ENCODE data around the gene RPS25. TPM values are rescaled to one million over a fixed set of nuclear protein-coding genes. Genes with fewer than 3 reads are reported as not detected.

RPS25 gene
- total and polyA plus RNA-seq, 10 of the 15 experiments (the other 5 are each of a cell fraction or from before 2014, with no cell fraction given), result 886 to 3,746 (median 3,066) TPM

DNA sequence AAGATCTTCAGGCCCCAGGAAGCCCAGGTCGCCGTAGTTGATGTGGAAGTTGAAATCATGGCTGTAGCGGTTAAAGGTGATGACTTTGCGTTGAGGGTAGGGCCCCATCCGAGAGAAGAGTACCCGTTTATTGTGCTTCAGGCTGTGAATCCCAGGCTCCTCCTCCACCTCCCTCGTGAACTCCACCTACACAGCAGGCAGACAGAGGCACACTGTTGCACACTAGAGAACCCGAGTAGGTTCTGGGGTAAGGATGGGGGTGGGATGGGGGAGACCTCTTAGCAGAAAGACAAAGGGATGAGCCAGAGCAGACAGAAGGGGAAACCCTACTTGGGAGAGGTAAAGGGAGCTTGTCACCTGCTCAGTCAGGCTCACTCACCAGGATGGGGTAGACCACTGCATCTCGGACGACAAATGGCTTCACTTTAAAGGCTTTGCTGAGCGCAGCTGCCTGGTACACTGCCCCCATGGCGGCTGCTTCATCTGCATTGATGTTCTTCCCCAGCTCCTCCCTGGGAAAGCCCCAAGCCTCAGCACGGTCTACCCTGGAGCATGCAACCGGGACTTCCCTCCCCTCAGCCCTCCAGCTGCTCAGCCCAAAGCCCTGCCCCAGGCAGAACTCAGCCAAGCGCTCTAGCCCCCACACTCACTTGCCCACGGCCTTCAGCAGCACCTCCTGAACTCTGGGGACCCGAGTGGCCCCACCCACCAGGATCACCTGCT lies 33.5 kb upstream of the RPS25 start:
- FAIRE-seq (peak; percentile 81), DNase-seq (ENCODE audit: low read depth, low spot score) (peak; percentile 51), ATAC-seq (peak; percentile 88)
- SMC1A ChIA-PET (ENCODE audit: uncharacterized antibody, unreplicated experiment), result interaction anchor here (0.6 to 1.6 kb wide), 7 partner anchors 8 to 262 kb away, joined by 3 to 6 read pairs (median 4); partner anchors contain the start of genes CENATAC, SLC37A4 and VPS11
- Histone ChIP-seq H4K20me1 (ENCODE audit: control insufficient read depth, insufficient read depth) (no peaks in the 10 kb centered on the region), H3K4me2 (ENCODE audit: control insufficient read depth, insufficient read depth) (peak overlapping the region; percentile 61), H3K79me2 (ENCODE audit: control insufficient read depth, insufficient read depth, low read length) (peaks cover 33% of the 10 kb centered on the region), H3K27ac (ENCODE audit: control insufficient read depth, insufficient read depth) (peak overlapping the region; percentile 71), H3K9ac (ENCODE audit: control insufficient read depth, insufficient read depth, low read length) (peak overlapping the region; percentile 24; the same call in 1 of the 2 replicates), H3K4me1 (ENCODE audit: control insufficient read depth, insufficient read depth, low read length) (peaks cover 33% of the 10 kb centered on the region), H3K9me3 (replicated peaks; ENCODE audit: control insufficient read depth, insufficient read depth, low read length) (no peaks in the 10 kb centered on the region), H2AFZ (ENCODE audit: control insufficient read depth, low read depth, low read length) (peak overlapping the region; percentile 9; the same call in 1 of the 2 replicates), H3K4me3 (peak overlapping the region; percentile 43; the same call in 1 of the 2 replicates), H3K27me3 (replicated peaks in 1 of 2; ENCODE audit: control insufficient read depth in 2 of 2, insufficient read depth in 2 of 2, low read length in 1 of 2) (no peaks in the 10 kb centered on the region), H3K36me3 (ENCODE audit: control insufficient read depth in 2 of 2, insufficient read depth in 2 of 2, low read length in 1 of 2) (peaks cover 42 to 43% of the 10 kb centered on the region in 2 experiments)
- CTCF ChIA-PET, result interaction anchor here (0.6 to 1.9 kb wide), 9 partner anchors 16 to 272 kb away, joined by 3 to 8 read pairs (median 4); partner anchors contain the start of genes RPS25, SLC37A4, TRAPPC4 and VPS11
- 17% methylated on average over 17 of the region's 17 CpGs for WGBS (ENCODE audit: insufficient coverage, insufficient replicate concordance, low lambda C conversion rate, missing lambda C conversion rate)
- POLR2A ChIA-PET, result interaction anchor here (0.6 to 2.3 kb wide), 14 partner anchors 9 to 138 kb away, joined by 3 to 14 read pairs (median 5); partner anchors contain the start of genes HMBS, RPS25, SLC37A4 and TRAPPC4
- BruUV-seq (replicated peaks), result TSS peak; percentile 3
- intact Hi-C loops (cut with micrococcal nuclease; ENCODE audit: unreplicated experiment) (no loop called here), in situ Hi-C loops (cut with MboI) (no loop called here)
- RAD21 ChIA-PET (ENCODE audit: unreplicated experiment), result interaction anchor here (0.6 to 2.8 kb wide), 10 partner anchors 13 to 269 kb away, joined by 3 to 20 read pairs (median 4); partner anchors contain the start of genes HINFP, HMBS, RPS25 and SLC37A4
- TF ChIP-seq, protein P1, sequence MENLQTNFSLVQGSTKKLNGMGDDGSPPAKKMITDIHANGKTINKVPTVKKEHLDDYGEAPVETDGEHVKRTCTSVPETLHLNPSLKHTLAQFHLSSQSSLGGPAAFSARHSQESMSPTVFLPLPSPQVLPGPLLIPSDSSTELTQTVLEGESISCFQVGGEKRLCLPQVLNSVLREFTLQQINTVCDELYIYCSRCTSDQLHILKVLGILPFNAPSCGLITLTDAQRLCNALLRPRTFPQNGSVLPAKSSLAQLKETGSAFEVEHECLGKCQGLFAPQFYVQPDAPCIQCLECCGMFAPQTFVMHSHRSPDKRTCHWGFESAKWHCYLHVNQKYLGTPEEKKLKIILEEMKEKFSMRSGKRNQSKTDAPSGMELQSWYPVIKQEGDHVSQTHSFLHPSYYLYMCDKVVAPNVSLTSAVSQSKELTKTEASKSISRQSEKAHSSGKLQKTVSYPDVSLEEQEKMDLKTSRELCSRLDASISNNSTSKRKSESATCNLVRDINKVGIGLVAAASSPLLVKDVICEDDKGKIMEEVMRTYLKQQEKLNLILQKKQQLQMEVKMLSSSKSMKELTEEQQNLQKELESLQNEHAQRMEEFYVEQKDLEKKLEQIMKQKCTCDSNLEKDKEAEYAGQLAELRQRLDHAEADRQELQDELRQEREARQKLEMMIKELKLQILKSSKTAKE (IDR thresholded peaks at IDR 0.05; ENCODE audit: low read depth, poor library complexity, severe bottlenecking), result no peak
- TF ChIP-seq YY1 (IDR thresholded peaks at IDR 0.05; ENCODE audit: low read depth, low read length) (peak; percentile 89), CREM (IDR thresholded peaks at IDR 0.05; ENCODE audit: low read depth) (0 out of 2 replicates have a peak, but pooled peaks have one; percentile 23), RUNX3 (IDR thresholded peaks at IDR 0.05; ENCODE audit: low read length) (peak; percentile 53; the same call in 1 of the 2 replicates), TAF1 (IDR thresholded peaks at IDR 0.05; ENCODE audit: borderline replicate concordance, low read depth, low read length) (peak; percentile 34; the same call in 1 of the 2 replicates), FOS (IDR thresholded peaks at IDR 0.05; ENCODE audit: borderline replicate concordance, extremely low read depth, insufficient read length) (no peak), SPI1 (IDR thresholded peaks at IDR 0.05; ENCODE audit: borderline replicate concordance, insufficient read depth, low read depth, low read length) (peak; percentile 56; the same call in 1 of the 2 replicates), PAX5 (IDR thresholded peaks at IDR 0.05; ENCODE audit: borderline replicate concordance, low read depth, low read length) (peak; percentile 57; the same call in 1 of the 2 replicates), RBBP5 (conservative IDR thresholded peaks at IDR 0.05) (no peak), POLR2A (IDR thresholded peaks at IDR 0.05; ENCODE audit: low read depth, low read length) (peak; percentile 73), BACH1 (IDR thresholded peaks at IDR 0.05; ENCODE audit: borderline replicate concordance) (no peak), GABPA (IDR thresholded peaks at IDR 0.05; ENCODE audit: low read depth) (no peak)
- TF ChIP-seq, protein P2, sequence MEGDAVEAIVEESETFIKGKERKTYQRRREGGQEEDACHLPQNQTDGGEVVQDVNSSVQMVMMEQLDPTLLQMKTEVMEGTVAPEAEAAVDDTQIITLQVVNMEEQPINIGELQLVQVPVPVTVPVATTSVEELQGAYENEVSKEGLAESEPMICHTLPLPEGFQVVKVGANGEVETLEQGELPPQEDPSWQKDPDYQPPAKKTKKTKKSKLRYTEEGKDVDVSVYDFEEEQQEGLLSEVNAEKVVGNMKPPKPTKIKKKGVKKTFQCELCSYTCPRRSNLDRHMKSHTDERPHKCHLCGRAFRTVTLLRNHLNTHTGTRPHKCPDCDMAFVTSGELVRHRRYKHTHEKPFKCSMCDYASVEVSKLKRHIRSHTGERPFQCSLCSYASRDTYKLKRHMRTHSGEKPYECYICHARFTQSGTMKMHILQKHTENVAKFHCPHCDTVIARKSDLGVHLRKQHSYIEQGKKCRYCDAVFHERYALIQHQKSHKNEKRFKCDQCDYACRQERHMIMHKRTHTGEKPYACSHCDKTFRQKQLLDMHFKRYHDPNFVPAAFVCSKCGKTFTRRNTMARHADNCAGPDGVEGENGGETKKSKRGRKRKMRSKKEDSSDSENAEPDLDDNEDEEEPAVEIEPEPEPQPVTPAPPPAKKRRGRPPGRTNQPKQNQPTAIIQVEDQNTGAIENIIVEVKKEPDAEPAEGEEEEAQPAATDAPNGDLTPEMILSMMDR (IDR thresholded peaks at IDR 0.05 in 2 of 3, conservative IDR thresholded peaks at IDR 0.05 in 1 of 3; ENCODE audit: control insufficient read depth in 2 of 3, extremely low read depth in 1 of 3, insufficient read depth in 1 of 3, low read depth in 3 of 3, low read length in 3 of 3), result no peak
- TF ChIP-seq, protein P3, sequence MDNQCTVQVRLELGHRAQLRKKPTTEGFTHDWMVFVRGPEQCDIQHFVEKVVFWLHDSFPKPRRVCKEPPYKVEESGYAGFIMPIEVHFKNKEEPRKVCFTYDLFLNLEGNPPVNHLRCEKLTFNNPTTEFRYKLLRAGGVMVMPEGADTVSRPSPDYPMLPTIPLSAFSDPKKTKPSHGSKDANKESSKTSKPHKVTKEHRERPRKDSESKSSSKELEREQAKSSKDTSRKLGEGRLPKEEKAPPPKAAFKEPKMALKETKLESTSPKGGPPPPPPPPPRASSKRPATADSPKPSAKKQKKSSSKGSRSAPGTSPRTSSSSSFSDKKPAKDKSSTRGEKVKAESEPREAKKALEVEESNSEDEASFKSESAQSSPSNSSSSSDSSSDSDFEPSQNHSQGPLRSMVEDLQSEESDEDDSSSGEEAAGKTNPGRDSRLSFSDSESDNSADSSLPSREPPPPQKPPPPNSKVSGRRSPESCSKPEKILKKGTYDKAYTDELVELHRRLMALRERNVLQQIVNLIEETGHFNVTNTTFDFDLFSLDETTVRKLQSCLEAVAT (IDR thresholded peaks at IDR 0.05), result peak; percentile 43; the same call in 1 of the 2 replicates
- TF ChIP-seq, protein P4, sequence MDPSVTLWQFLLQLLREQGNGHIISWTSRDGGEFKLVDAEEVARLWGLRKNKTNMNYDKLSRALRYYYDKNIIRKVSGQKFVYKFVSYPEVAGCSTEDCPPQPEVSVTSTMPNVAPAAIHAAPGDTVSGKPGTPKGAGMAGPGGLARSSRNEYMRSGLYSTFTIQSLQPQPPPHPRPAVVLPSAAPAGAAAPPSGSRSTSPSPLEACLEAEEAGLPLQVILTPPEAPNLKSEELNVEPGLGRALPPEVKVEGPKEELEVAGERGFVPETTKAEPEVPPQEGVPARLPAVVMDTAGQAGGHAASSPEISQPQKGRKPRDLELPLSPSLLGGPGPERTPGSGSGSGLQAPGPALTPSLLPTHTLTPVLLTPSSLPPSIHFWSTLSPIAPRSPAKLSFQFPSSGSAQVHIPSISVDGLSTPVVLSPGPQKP (IDR thresholded peaks at IDR 0.05; ENCODE audit: low read depth, low read length), result no peak
